K562 (cell line): ENCODE data around the gene NUP210. TPM values are rescaled to one million over a fixed set of nuclear protein-coding genes. Genes with fewer than 3 reads are reported as not detected.

ENCODE experiments used
- ATAC-seq: fragments of 200-7000 bp; cut with Tn5 transposase; 3 replicates; pipeline ENCODE4 v1.9.1; 2020; ENCODE audit warnings: moderate library complexity
- BruUV-seq: library from RNA; stranded (reverse); fragments of 400-500 nt; replicated peaks from 2 replicates; lab custom pipeline; 2021; lab: Mats Ljungman, UMichigan
- CTCF ChIA-PET: fragments of 300-600 bp; formaldehyde crosslinking; extraction: SDS; loops from one replicate; lab custom pipeline; 2021; ENCODE audit warnings: low intra/inter-chr PET ratio; lab: Yijun Ruan, JAX
- POLR2A ChIA-PET: fragments of 300-600, 350-650 bp; sonication (Branson Sonifier 250); formaldehyde crosslinking; extraction: SDS; loops from one replicate; lab custom pipeline; 2021; ENCODE audit warnings: antibody characterized with exemption, inconsistent platforms; lab: Yijun Ruan, JAX
- DNase-seq, 4 experiments: peaks; one replicate each; pipeline versions ENCODE4 v3.0.0 to v3.0.0-alpha.2; 2011 to 2018; ENCODE audit warnings: low spot score in 3 of 4, mixed read lengths in 3 of 4; ENCODE audit errors: extremely low read depth in 1 of 4
- FAIRE-seq: peaks from 2 replicates; lab custom pipeline; 2011; peaks lifted over from hg19 to GRCh38; lab: Jason Lieb, UNC
- H2AFZ ChIP-seq: 2 replicates; pipeline ENCODE4 v1.6.0; 2011; ENCODE audit warnings: low read depth, low read length, control low read depth, inconsistent platforms
- H3K27ac ChIP-seq: fragments of 200-600 bp; 3 replicates; pipeline ENCODE4 v1.8.0; 2011; ENCODE audit warnings: low read depth, mild to moderate bottlenecking, control low read depth, inconsistent platforms, low read length, moderate library complexity, mixed read lengths; ENCODE audit errors: extremely low read depth
- H3K27me3 ChIP-seq, 2 experiments: fragments of 300-600 bp in 1 of 2; 2 replicates in 1 of 2; 3 replicates in 1 of 2; pipeline versions ENCODE4 v1.6.0 to v1.8.0; 2011; ENCODE audit warnings: inconsistent platforms in 2 of 2, low read length in 2 of 2, mild to moderate bottlenecking in 1 of 2, mixed read lengths in 1 of 2, moderate library complexity in 1 of 2; ENCODE audit not compliant: control insufficient read depth in 2 of 2, insufficient read depth in 2 of 2
- H3K36me3 ChIP-seq: fragments of 300-600 bp; 3 replicates; pipeline ENCODE4 v1.8.0; 2011; ENCODE audit warnings: mild to moderate bottlenecking, low read length, inconsistent platforms; ENCODE audit not compliant: control insufficient read depth, insufficient read depth
- H3K4me1 ChIP-seq, 2 experiments: fragments of 200-600 bp in 1 of 2; replicated peaks in 1 of 2; 2 replicates in 1 of 2; 3 replicates in 1 of 2; pipeline versions ENCODE4 v1.5.1 to v1.8.0; 2011; ENCODE audit warnings: inconsistent platforms in 2 of 2, low read length in 2 of 2, mild to moderate bottlenecking in 1 of 2, mixed read lengths in 1 of 2, moderate library complexity in 1 of 2; ENCODE audit not compliant: control insufficient read depth in 2 of 2, insufficient read depth in 2 of 2
- H3K4me2 ChIP-seq: 2 replicates; pipeline ENCODE4 v1.6.1; 2011; ENCODE audit warnings: low read length, control low read depth, inconsistent platforms, mixed read lengths; ENCODE audit not compliant: insufficient read depth
- H3K4me3 ChIP-seq: fragments of 200-600 bp; sonication (generic), shearing (Covaris generic); 2 replicates; pipeline ENCODE4 v1.5.1; 2016; ENCODE audit warnings: control low read depth, inconsistent platforms
- H3K79me2 ChIP-seq: fragments of 200-600 bp; 3 replicates; pipeline ENCODE4 v1.8.0; 2011; ENCODE audit warnings: low read length, inconsistent platforms; ENCODE audit not compliant: control insufficient read depth, insufficient read depth
- H3K9ac ChIP-seq, 2 experiments: 2 replicates each; pipeline versions ENCODE4 v1.6.0 to v1.6.1; 2011; ENCODE audit warnings: low read depth in 2 of 2, low read length in 2 of 2, control low read depth in 1 of 2, inconsistent platforms in 1 of 2, mild to moderate bottlenecking in 1 of 2, mixed read lengths in 1 of 2; ENCODE audit not compliant: insufficient read depth in 1 of 2
- H3K9me1 ChIP-seq: one replicate; pipeline ENCODE4 v1.6.0; 2011; ENCODE audit warnings: inconsistent platforms, mild to moderate bottlenecking, low read length, moderate library complexity; ENCODE audit not compliant: control insufficient read depth, insufficient read depth
- H3K9me3 ChIP-seq: replicated peaks from 2 replicates; pipeline ENCODE4 v1.5.1; 2011; ENCODE audit warnings: low read depth, low read length, inconsistent platforms; ENCODE audit not compliant: control insufficient read depth, insufficient read depth
- H4K20me1 ChIP-seq: replicated peaks from 2 replicates; pipeline ENCODE4 v1.6.1; 2011; ENCODE audit warnings: low read length, inconsistent platforms, mixed read lengths; ENCODE audit not compliant: control insufficient read depth, insufficient read depth
- ARHGAP35 ChIP-seq: fragments of 450-650 bp; IDR thresholded peaks from 2 replicates; pipeline ENCODE4 v1.6.1; 2018; ENCODE audit not compliant: partially characterized antibody
- BRD4 ChIP-seq: fragments of 200-600 bp; sonication (generic); IDR thresholded peaks from 2 replicates; pipeline ENCODE4 v1.6.1; 2017; ENCODE audit warnings: inconsistent platforms
- ELF2 ChIP-seq: fragments of 250-450 bp; sonication (Bioruptor Pico); IDR thresholded peaks from 2 replicates; pipeline ENCODE4 v1.5.0; 2021; ENCODE audit warnings: mild to moderate bottlenecking
- NONO ChIP-seq, 2 experiments: fragments of 200-400 bp in 1 of 2; fragments of 450-650 bp in 1 of 2; formaldehyde crosslinking in 1 of 2; IDR thresholded peaks; 2 replicates each; pipeline ENCODE4 v1.6.1; 2017; ENCODE audit warnings: low read depth in 2 of 2, mild to moderate bottlenecking in 2 of 2, moderate library complexity in 2 of 2, low read length in 1 of 2
- RAD21 ChIP-seq, 2 experiments: fragments of 250-450 bp in 1 of 2; fragments of 450-650 bp in 1 of 2; sonication (Bioruptor Pico) in 1 of 2; formaldehyde crosslinking in 1 of 2; IDR thresholded peaks in 1 of 2; conservative IDR thresholded peaks in 1 of 2; 2 replicates each; pipeline versions ENCODE4 v1.4.0 to v1.8.0; 2020 to 2022; ENCODE audit warnings: mild to moderate bottlenecking in 2 of 2, moderate library complexity in 1 of 2
- XRCC5 ChIP-seq: fragments of 200-400 bp; formaldehyde crosslinking; IDR thresholded peaks from 2 replicates; pipeline ENCODE4 v1.6.1; 2017; ENCODE audit warnings: low read depth, mild to moderate bottlenecking, low read length
- ZNF263 ChIP-seq: sonication (generic); formaldehyde crosslinking; IDR thresholded peaks from 2 replicates; pipeline ENCODE4 v1.8.0; 2022; ENCODE audit warnings: mild to moderate bottlenecking, missing genetic modification reagents, borderline replicate concordance
- ZNF764 ChIP-seq: fragments of 250-450 bp; sonication (Bioruptor Pico); IDR thresholded peaks from 2 replicates; pipeline ENCODE4 v1.4.0; 2020; ENCODE audit warnings: low read depth, mild to moderate bottlenecking, moderate library complexity
- WGBS: fragments of 100-300 bp; shearing (Covaris generic); methylation state at CpG from one replicate; pipeline ENCODE4 v1.1.6; 2016; ENCODE audit warnings: low coverage, mixed read lengths; ENCODE audit not compliant: insufficient coverage; ENCODE audit errors: missing lambda C conversion rate; 5-methylcytosine and 5-hydroxymethylcytosine counted together
- in situ Hi-C: fragments of 300-500 bp; cut with MboI; formaldehyde crosslinking; loops from 4 replicates; pipeline ENCODE4 v1.15.0; 2018; ENCODE audit warnings: inconsistent platforms, mixed read lengths
- intact Hi-C: fragments of 100-400 bp; cut with micrococcal nuclease; formaldehyde crosslinking; loops from 2 replicates; pipeline ENCODE4 v1.14.2; 2022
- polyA plus RNA-seq, 8 experiments: library from polyadenylated mRNA; depleted of rRNA in 4 of 8; stranded (reverse) in 5 of 8; unstranded in 3 of 8; fragments of >200 nt; fragmentation: Nextera tagmentation in 2 of 8; fragmentation: Illumina TruSeq in 1 of 8; extraction: Ambion mirVana in 2 of 8; extraction: Trizol in 1 of 8; gene quantifications; 2 replicates each; pipeline versions ENCODE4 v1.2.1 to v1.2.3, GENCODE V29; 2011 to 2014; ENCODE audit warnings: inconsistent platforms in 1 of 8, missing spikeins in 1 of 8
- total RNA-seq, 7 experiments: library from RNA; depleted of rRNA in 6 of 7; stranded (reverse); fragments of >200 nt in 6 of 7; fragmentation: Illumina TruSeq in 2 of 7; extraction: Trizol in 2 of 7; gene quantifications; 2 replicates each; pipeline versions ENCODE4 v1.2.1 to v1.2.3, GENCODE V29; 2011 to 2021; ENCODE audit warnings: low replicate concordance in 1 of 7
- TF ChIP-seq, protein P1 (sequence below): fragments of 450-650 bp; IDR thresholded peaks from 2 replicates; pipeline ENCODE4 v1.6.1; 2014; ENCODE audit warnings: low read depth, mild to moderate bottlenecking, moderate library complexity, borderline replicate concordance
- TF ChIP-seq, protein P2 (sequence below), 2 experiments: fragments of 450-650 bp in 1 of 2; sonication (generic) in 1 of 2; formaldehyde crosslinking in 1 of 2; IDR thresholded peaks in 1 of 2; conservative IDR thresholded peaks in 1 of 2; 2 replicates each; pipeline versions ENCODE4 v1.6.1 to v1.8.1; 2016 to 2023; ENCODE audit warnings: mild to moderate bottlenecking in 2 of 2, moderate library complexity in 2 of 2, inconsistent platforms in 1 of 2, missing genetic modification reagents in 1 of 2
- TF ChIP-seq, protein P3 (sequence below): fragments of 250-450 bp; sonication (Bioruptor Pico); IDR thresholded peaks from 2 replicates; pipeline ENCODE4 v1.4.0; 2020

The NUP210 gene
- total and polyA plus RNA-seq, 9 of the 15 experiments (the other 6 are each of a cell fraction or from before 2014, with no cell fraction given) = 1.2 to 138 (median 44.0) TPM

DNA sequence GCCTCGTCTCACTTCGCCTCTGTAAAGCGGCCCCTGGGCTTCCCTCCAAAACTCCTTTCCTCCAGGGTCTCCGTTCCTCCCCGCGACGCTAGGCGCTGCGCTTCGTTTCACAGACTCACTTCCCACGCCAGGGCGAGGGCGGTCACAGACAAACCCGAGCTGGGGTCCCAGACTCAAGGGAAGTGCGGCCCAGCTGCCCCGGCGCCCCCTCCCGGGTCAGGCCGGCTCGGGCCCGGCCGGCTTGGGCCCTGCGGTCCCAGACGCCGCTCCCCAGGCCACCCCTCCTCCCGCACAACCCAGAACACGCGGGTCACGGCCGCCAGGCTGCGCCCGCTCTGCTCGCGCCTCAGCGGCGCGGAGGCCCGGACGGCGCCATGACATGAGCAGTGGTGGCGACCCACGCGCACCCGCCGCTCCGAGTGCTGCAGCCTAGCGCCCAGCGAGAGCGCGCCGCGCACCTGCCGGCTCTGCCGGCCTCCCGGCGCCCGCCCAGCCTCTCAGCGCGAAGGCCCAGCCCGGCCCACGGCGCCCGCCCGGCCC, 547 bp downstream of the NUP210 start:
- H3K4me2 ChIP-seq = peak overlapping the region; percentile 85
- peaks cover 58% of the 10 kb centered on the region for H3K79me2 ChIP-seq
- DNase-seq = peak; percentile 68 to 89 (median 83)
- peaks cover 9% of the 10 kb centered on the region for H3K9me1 ChIP-seq
- POLR2A ChIA-PET = interaction anchor here (0.5 to 2.3 kb wide), 8 partner anchors 7 to 439 kb away, joined by 3 to 9 read pairs (median 3); no protein-coding TSS in a partner anchor
- peaks cover 49 to 54% of the 10 kb centered on the region in 2 experiments for H3K4me1 ChIP-seq
- peaks cover 38% of the 10 kb centered on the region for H3K36me3 ChIP-seq
- H4K20me1 ChIP-seq = peaks cover 17% of the 10 kb centered on the region; the same call in 1 of the 2 replicates
- BruUV-seq = no TSS peak
- peak overlapping the region; percentile 77 to 99 for H3K9ac ChIP-seq
- in situ Hi-C loops = no loop called here
- H3K4me3 ChIP-seq = peak overlapping the region; percentile 62
- no peak for FAIRE-seq
- H3K27me3 ChIP-seq = no peaks in the 10 kb centered on the region
- ATAC-seq = peak; percentile 69
- CTCF ChIA-PET = interaction anchor here (1.0 kb wide), 1 partner anchor 33 kb away, joined by 3 read pairs; no protein-coding TSS in a partner anchor
- 2% methylated on average over 55 of the region's 64 CpGs for WGBS
- H3K9me3 ChIP-seq = no peaks in the 10 kb centered on the region
- intact Hi-C loops = no loop called here
- H2AFZ ChIP-seq = peak overlapping the region; percentile 37
- peak overlapping the region; percentile 91 for H3K27ac ChIP-seq
- peak; percentile 84; the same call in 1 of the 2 replicates for TF ChIP-seq BRD4
- no peak for TF ChIP-seq ARHGAP35
- peak; percentile 51 to 62; a peak in 2 of 4 replicates for TF ChIP-seq NONO (IDR thresholded peaks at IDR 0.05; ENCODE audit: low read depth in 2 of 2, low read length in 1 of 2)
- TF ChIP-seq, protein P1, sequence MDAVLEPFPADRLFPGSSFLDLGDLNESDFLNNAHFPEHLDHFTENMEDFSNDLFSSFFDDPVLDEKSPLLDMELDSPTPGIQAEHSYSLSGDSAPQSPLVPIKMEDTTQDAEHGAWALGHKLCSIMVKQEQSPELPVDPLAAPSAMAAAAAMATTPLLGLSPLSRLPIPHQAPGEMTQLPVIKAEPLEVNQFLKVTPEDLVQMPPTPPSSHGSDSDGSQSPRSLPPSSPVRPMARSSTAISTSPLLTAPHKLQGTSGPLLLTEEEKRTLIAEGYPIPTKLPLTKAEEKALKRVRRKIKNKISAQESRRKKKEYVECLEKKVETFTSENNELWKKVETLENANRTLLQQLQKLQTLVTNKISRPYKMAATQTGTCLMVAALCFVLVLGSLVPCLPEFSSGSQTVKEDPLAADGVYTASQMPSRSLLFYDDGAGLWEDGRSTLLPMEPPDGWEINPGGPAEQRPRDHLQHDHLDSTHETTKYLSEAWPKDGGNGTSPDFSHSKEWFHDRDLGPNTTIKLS = peak; percentile 64; the same call in 1 of the 2 replicates
- TF ChIP-seq RAD21 (CRISPR knock-in tag; conservative IDR thresholded peaks at IDR 0.05 in 1 of 2, IDR thresholded peaks at IDR 0.05 in 1 of 2) = peak; percentile 18 to 33; a peak in 2 of 4 replicates
- TF ChIP-seq, protein P2, sequence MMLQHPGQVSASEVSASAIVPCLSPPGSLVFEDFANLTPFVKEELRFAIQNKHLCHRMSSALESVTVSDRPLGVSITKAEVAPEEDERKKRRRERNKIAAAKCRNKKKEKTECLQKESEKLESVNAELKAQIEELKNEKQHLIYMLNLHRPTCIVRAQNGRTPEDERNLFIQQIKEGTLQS (IDR thresholded peaks at IDR 0.05) = no peak
- TF ChIP-seq, protein P2 (CRISPR knock-in tag; conservative IDR thresholded peaks at IDR 0.05) = peak; percentile 33; the same call in 1 of the 2 replicates
- peak; percentile 3; the same call in 1 of the 2 replicates for TF ChIP-seq ZNF263 (CRISPR knock-in tag)
- TF ChIP-seq XRCC5 = 0 out of 2 replicates have a peak, but pooled peaks have one; percentile 20
- 0 out of 2 replicates have a peak, but pooled peaks have one; percentile 27 for TF ChIP-seq ELF2
- 0 out of 2 replicates have a peak, but pooled peaks have one; percentile 30 for TF ChIP-seq ZNF764
- TF ChIP-seq, protein P3, sequence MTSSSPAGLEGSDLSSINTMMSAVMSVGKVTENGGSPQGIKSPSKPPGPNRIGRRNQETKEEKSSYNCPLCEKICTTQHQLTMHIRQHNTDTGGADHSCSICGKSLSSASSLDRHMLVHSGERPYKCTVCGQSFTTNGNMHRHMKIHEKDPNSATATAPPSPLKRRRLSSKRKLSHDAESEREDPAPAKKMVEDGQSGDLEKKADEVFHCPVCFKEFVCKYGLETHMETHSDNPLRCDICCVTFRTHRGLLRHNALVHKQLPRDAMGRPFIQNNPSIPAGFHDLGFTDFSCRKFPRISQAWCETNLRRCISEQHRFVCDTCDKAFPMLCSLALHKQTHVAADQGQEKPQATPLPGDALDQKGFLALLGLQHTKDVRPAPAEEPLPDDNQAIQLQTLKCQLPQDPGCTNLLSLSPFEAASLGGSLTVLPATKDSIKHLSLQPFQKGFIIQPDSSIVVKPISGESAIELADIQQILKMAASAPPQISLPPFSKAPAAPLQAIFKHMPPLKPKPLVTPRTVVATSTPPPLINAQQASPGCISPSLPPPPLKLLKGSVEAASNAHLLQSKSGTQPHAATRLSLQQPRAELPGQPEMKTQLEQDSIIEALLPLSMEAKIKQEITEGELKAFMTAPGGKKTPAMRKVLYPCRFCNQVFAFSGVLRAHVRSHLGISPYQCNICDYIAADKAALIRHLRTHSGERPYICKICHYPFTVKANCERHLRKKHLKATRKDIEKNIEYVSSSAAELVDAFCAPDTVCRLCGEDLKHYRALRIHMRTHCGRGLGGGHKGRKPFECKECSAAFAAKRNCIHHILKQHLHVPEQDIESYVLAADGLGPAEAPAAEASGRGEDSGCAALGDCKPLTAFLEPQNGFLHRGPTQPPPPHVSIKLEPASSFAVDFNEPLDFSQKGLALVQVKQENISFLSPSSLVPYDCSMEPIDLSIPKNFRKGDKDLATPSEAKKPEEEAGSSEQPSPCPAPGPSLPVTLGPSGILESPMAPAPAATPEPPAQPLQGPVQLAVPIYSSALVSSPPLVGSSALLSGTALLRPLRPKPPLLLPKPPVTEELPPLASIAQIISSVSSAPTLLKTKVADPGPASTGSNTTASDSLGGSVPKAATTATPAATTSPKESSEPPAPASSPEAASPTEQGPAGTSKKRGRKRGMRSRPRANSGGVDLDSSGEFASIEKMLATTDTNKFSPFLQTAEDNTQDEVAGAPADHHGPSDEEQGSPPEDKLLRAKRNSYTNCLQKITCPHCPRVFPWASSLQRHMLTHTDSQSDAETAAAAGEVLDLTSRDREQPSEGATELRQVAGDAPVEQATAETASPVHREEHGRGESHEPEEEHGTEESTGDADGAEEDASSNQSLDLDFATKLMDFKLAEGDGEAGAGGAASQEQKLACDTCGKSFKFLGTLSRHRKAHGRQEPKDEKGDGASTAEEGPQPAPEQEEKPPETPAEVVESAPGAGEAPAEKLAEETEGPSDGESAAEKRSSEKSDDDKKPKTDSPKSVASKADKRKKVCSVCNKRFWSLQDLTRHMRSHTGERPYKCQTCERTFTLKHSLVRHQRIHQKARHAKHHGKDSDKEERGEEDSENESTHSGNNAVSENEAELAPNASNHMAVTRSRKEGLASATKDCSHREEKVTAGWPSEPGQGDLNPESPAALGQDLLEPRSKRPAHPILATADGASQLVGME (CRISPR knock-in tag) = peak; percentile 21; the same call in 1 of the 2 replicates
